Activated T-cell treated with anti-CD3 and anti-CD28 coated beads, Interleukin-2, amount 50 U/mL, for 4 hours (primary cell): Measurements from ENCODE around the gene AFF2. TPM values are rescaled to one million over a fixed set of nuclear protein-coding genes. Genes with fewer than 3 reads are reported as not detected.

Experiments used
- ATAC-seq, 2 donors: fragments of 200-7000 bp; cut with Tn5 transposase; one replicate each; pipeline ENCODE4 v1.10.0; 2021
- DNase-seq: peaks from one replicate; pipeline ENCODE4 v3.0.0-alpha.2; 2020
- H3K27me3 Mint-ChIP-seq: one replicate; pipeline ENCODE4 v1.8.0; 2021; ENCODE audit warnings: low read depth, mixed read lengths
- H3K36me3 Mint-ChIP-seq: one replicate; pipeline ENCODE4 v1.8.0; 2022; ENCODE audit warnings: mixed read lengths; ENCODE audit not compliant: insufficient read depth
- H3K4me1 Mint-ChIP-seq: one replicate; pipeline ENCODE4 v1.8.0; 2021; ENCODE audit warnings: low read depth, mixed read lengths
- H3K4me3 Mint-ChIP-seq: one replicate; pipeline ENCODE4 v1.8.0; 2021; ENCODE audit warnings: mild to moderate bottlenecking, moderate library complexity, mixed read lengths
- H3K9me3 Mint-ChIP-seq: one replicate; pipeline ENCODE4 v1.8.0; 2021; ENCODE audit warnings: mixed read lengths
- total RNA-seq, 3 donors: library from RNA; stranded (reverse); gene quantifications; one replicate each; pipeline ENCODE4 v1.2.1, GENCODE V29; 2021

AFF2 gene
- total RNA-seq, 3 donors from 2014 or later: 4.9 to 7.0 (median 5.8) TPM

DNA sequence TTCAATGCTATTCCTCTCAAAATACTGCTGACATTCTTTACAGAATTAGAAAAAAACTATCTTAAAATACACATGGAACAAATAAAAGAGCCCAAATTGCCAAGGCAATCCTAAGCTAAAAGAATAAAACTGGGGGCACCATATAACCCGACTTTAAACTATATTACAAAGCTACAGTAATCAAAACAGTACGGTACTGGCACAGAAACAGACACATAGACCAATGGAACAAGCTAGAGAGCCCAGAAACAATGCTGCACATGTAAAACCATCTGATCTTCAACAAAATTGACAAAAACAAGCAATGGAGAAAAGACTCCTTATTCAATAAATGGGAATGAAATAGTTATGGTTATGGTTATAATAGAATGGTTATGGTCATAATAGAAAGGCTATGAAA is 522.1 kb downstream of the AFF2 start:
- ATAC-seq: no peak
- no peak overlapping the region for H3K4me3 Mint-ChIP-seq
- H3K4me1 Mint-ChIP-seq: no peaks in the 10 kb centered on the region
- no peak for DNase-seq
- no peaks in the 10 kb centered on the region for H3K36me3 Mint-ChIP-seq
- no peaks in the 10 kb centered on the region for H3K27me3 Mint-ChIP-seq
- peaks cover 5% of the 10 kb centered on the region for H3K9me3 Mint-ChIP-seq

DNA sequence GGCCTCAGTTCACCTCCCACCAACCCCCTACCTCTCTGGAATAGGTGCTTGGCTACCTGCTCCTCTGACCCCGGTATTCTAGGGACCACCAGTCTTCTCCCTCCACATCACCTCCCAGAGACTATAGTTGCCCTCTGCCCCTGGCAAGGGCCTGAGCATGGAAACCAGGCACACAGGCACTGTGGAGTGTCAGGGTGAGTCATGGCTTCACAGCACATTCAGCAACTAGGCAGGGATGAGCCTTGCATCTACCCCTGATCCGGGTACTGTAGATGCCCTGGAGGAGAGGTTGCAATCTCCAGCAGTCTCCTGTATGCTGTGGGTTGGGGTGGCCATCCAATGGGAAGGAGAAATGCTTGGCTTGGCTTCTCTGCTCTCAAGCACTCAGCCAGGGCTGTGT is 532.0 kb downstream of the AFF2 start:
- DNase-seq (no peak), ATAC-seq (no peak)
- no peaks in the 10 kb centered on the region for H3K36me3 Mint-ChIP-seq
- H3K27me3 Mint-ChIP-seq: no peaks in the 10 kb centered on the region
- no peaks in the 10 kb centered on the region for H3K9me3 Mint-ChIP-seq
- H3K4me3 Mint-ChIP-seq: no peak overlapping the region
- H3K4me1 Mint-ChIP-seq: no peaks in the 10 kb centered on the region

DNA sequence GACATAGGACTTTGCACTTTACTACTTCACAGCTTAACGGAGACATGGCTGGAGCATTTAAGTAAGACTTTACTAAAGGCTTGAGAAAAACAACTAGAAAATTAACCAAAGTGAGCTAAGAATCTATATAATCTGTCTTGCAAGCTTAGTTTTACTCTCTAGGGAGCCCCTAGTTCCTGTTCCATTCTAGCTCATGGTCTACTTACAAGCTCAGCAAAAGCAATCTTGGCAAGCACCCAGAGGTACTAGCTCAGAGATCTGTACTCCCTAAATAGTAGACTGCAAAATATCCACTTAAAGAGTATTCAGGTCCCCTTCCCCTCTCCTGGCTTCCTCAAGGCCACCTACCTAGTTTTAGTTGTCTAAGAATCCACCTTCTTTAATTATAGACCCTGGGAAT is 535.7 kb downstream of the AFF2 start:
- no peak for DNase-seq
- no peaks in the 10 kb centered on the region for H3K36me3 Mint-ChIP-seq
- no peak overlapping the region for H3K4me3 Mint-ChIP-seq
- ATAC-seq: no peak
- H3K9me3 Mint-ChIP-seq: no peaks in the 10 kb centered on the region
- no peaks in the 10 kb centered on the region for H3K4me1 Mint-ChIP-seq
- H3K27me3 Mint-ChIP-seq: no peaks in the 10 kb centered on the region

DNA sequence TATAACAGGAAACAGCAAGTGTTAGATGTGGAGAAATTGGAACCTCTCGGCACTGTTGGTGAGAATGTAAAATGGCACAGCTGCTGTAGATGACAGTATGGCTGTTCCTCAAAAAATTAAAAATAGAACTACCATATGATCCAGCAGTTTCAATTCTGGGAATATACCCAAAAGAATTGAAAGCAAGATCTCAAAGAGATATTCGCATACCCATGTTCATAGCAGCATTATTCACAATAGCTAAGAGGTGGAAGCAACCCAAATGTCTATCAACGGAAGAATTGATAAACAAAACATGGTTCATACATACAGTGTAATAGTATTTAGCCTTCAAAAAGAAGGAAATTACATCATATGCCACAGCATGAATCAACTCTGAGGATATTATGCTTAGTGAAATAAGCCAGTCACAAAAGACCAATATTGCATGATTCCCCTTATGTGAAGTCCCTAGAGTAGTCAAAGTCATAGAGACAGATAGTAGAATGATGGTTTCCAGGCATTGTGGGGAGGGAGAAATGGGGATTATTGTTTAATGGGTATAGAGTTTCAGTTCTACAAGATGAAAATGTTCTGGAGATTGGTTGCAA is 537.0 kb downstream of the AFF2 start:
- no peaks in the 10 kb centered on the region for H3K4me1 Mint-ChIP-seq
- no peak for DNase-seq
- H3K4me3 Mint-ChIP-seq: no peak overlapping the region
- H3K27me3 Mint-ChIP-seq: no peaks in the 10 kb centered on the region
- no peaks in the 10 kb centered on the region for H3K36me3 Mint-ChIP-seq
- ATAC-seq: no peak
- H3K9me3 Mint-ChIP-seq: no peaks in the 10 kb centered on the region

DNA sequence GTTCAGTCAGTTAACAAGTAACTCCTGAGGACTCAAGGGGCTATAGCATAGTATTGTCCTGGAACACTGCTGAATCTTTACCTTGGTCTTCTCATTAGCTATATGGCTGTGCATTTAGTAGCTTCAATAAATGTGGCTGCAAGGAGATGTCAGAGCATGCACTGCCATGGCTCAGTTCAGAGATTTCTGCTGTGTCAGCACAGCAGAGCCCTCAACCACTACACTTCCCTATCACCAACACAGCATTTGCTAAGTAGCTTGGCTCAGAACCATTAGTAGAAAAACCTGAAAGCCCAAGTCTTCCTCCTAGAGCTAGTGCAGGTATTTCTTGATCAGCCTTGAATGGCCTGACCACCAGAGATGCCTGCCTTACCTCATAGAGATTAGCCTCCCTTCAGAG is 538.6 kb downstream of the AFF2 start:
- H3K9me3 Mint-ChIP-seq: no peaks in the 10 kb centered on the region
- ATAC-seq: no peak
- H3K4me3 Mint-ChIP-seq: no peak overlapping the region
- H3K36me3 Mint-ChIP-seq: no peaks in the 10 kb centered on the region
- H3K27me3 Mint-ChIP-seq: no peaks in the 10 kb centered on the region
- DNase-seq: no peak
- H3K4me1 Mint-ChIP-seq: no peaks in the 10 kb centered on the region

DNA sequence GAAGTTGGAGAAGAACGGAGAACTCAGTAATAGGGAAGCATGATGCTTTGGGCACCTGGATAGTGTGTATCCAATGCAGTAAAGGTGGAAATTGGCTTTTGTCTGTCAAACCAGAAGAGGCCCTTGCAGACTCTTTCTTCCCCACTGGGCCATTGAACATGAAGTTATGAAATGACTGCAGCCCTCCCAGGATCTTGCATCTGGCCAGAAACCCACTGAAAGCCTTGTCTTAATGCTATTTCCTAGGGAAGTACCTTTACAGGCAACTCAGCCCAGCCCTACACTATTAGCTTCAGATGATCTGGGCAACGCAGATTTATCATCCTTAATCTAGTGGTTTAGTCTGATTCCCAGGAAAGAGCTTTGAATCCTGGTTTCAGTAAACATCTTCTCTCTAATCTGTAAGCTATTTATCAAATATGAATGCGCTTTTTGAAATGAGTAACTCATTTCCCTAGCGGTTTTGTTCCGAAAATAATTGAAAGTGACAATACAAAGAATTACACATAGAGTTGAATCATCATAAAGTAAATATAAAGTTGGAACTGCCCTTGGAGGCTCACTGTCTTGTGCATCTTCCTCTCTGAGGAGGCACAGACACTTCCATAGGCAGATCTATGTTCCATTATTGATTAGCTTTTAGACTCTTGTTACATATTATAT is 540.6 kb downstream of the AFF2 start:
- DNase-seq: no peak
- Mint-ChIP-seq H3K9me3 (no peaks in the 10 kb centered on the region), H3K4me1 (no peaks in the 10 kb centered on the region), H3K36me3 (no peaks in the 10 kb centered on the region), H3K27me3 (no peaks in the 10 kb centered on the region), H3K4me3 (no peak overlapping the region)
- ATAC-seq: no peak

DNA sequence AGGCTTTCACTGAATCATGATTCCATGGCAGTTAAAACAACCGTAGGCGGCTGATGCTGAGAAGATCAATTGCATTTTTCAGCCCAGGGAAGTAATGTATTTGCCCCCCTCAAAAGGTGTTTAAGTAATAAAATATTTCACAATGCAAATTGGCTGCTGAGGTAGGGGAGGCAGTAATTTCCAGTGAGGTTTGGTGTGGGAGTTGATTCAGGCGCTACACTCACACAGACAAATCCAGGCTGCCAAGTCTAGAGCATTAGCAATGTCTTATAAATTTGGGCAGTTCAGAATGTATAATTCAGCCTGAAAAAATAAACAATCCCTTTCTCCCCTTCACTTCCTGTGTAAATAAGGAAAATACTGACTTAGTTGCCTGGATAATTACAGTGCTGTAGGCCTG is 543.0 kb downstream of the AFF2 start:
- no peaks in the 10 kb centered on the region for H3K36me3 Mint-ChIP-seq
- no peak for ATAC-seq
- no peak for DNase-seq
- H3K4me1 Mint-ChIP-seq: no peaks in the 10 kb centered on the region
- H3K27me3 Mint-ChIP-seq: no peaks in the 10 kb centered on the region
- no peak overlapping the region for H3K4me3 Mint-ChIP-seq
- no peaks in the 10 kb centered on the region for H3K9me3 Mint-ChIP-seq

DNA sequence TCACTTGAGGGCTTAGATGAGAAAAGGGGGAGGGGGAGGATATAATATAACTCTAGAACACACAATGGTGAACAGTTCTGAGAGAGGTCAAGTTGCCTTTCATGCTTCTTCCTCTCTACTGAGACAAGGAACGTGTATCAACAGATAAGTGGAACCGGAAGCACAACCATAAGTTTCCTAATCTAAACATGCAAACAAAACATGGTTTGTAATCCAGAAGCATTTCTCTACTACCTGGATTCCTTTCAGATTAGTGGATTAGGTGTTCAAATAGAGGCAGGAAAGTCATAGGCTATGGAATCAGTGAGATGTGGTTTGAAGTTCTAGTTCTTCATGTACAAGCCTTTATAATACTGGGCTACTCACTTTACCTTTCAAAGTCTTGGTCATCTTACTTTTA is 544.1 kb downstream of the AFF2 start:
- Mint-ChIP-seq H3K4me1 (no peaks in the 10 kb centered on the region), H3K4me3 (no peak overlapping the region), H3K27me3 (no peaks in the 10 kb centered on the region), H3K9me3 (no peaks in the 10 kb centered on the region), H3K36me3 (no peaks in the 10 kb centered on the region)
- DNase-seq (no peak), ATAC-seq (no peak)

DNA sequence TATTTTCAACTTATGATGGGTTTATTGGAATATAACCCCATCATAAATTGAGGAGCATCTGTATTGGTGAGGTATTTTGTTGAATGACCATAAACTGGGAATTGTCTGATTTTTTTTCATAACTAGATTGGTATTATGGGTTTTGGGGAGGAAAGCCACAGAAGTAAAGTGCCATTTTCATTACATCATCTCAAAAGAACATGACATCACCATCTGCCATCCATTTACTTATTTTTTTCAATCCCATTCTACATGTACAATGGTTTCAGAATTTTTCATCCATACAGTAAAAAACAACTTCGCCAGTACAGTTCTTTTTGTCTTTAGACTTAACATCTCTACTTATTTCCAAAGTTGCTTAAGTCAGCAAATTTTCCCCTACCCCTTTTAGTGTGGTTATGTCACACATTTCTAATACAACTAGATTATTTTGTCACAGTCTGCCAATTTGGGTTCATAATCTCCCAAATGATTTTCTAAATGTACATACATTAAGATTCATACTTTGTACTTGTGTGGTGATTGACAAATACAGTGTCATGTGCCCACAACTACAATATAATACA is 545.3 kb downstream of the AFF2 start:
- ATAC-seq (no peak), DNase-seq (no peak)
- no peaks in the 10 kb centered on the region for H3K4me1 Mint-ChIP-seq
- H3K36me3 Mint-ChIP-seq: no peaks in the 10 kb centered on the region
- no peaks in the 10 kb centered on the region for H3K27me3 Mint-ChIP-seq
- no peaks in the 10 kb centered on the region for H3K9me3 Mint-ChIP-seq
- H3K4me3 Mint-ChIP-seq: no peak overlapping the region
